Limb (tissue), 2 donors: ENCODE data around the gene ALAS1.

Experiments used
- DNase-seq, 2 donors: peaks; one replicate each; pipeline ENCODE4 v3.0.0-alpha.2; 2016; ENCODE audit errors: extremely low spot score in 2 of 2

ALAS1 gene

GRCh38 chr3:52248816-52249547 is 51.0 kb downstream of the ALAS1 start:
- DNase-seq = peak in 1 of 2 donors; percentile 48

GRCh38 chr3:52249683-52250082 is 51.7 kb downstream of the ALAS1 start:
- DNase-seq = no peak

GRCh38 chr3:52250122-52250521 is 52.2 kb downstream of the ALAS1 start:
- DNase-seq = no peak

GRCh38 chr3:52253314-52254304 is 55.6 kb downstream of the ALAS1 start:
- DNase-seq = no peak

GRCh38 chr3:52254608-52255007 is 56.6 kb downstream of the ALAS1 start:
- DNase-seq = no peak

- DNase-seq = no peak
Measured at GRCh38 chr3:52256159-52256558, 58.2 kb downstream of the ALAS1 start.

- DNase-seq = no peak
Measured at GRCh38 chr3:52256622-52257021, 58.7 kb downstream of the ALAS1 start.

- no peak for DNase-seq
Measured at GRCh38 chr3:52257911-52258310, 60.0 kb downstream of the ALAS1 start.

GRCh38 chr3:52259035-52259434 is 61.1 kb downstream of the ALAS1 start:
- no peak for DNase-seq

GRCh38 chr3:52259448-52259847 is 61.5 kb downstream of the ALAS1 start:
- no peak for DNase-seq

GRCh38 chr3:52262447-52262846 is 64.5 kb downstream of the ALAS1 start:
- DNase-seq = no peak
